HPDE6-E6E7 (cell line): ENCODE results near the gene NKAIN2.
"Not testable (repeated sequence)": the region's sequence is repeated elsewhere in the genome, so short reads cannot be mapped to it uniquely, and the experiment has no call there.

Experiments
- DNase-seq: peaks from one replicate; pipeline ENCODE4 v3.0.0; 2011; ENCODE audit warnings: missing footprints; ENCODE audit errors: extremely low spot score

NKAIN2 gene

DNA sequence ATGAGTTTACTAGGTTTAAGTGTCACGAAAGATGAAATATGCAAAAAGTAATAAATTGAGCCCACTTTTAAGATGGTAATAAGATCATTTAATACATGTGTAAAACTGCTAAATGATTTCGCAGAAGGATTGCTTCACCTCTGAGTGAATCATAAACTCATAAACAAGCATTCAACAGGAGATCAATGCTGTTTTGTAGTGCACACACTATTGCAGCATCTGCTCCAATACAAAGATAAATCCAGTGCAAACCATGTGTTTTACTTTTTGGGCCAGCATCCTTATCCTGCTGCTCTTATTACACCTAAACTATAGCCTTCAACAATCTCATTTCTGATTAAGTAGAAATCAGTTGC is 400.1 kb downstream of the NKAIN2 start:
- DNase-seq = peak; percentile 20

DNA sequence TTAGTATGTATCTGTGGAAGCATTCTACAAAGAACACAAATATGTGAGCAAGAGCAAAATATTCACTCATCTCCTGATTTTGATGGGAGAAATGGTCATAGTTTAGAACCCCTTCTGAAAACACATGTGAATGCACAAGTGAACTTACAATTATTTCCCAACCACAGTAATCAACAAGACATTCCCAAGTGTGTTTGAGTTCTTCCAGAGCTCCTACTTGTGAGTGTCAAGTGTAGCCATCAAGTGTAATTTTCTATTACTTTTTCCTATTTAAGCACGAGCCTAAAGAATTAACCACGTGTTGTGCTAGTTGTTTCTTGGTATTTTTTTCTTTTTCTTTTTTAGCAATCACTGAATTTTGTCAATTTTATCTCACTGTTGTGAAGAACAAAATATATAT is 402.3 kb downstream of the NKAIN2 start:
- no peak for DNase-seq

DNA sequence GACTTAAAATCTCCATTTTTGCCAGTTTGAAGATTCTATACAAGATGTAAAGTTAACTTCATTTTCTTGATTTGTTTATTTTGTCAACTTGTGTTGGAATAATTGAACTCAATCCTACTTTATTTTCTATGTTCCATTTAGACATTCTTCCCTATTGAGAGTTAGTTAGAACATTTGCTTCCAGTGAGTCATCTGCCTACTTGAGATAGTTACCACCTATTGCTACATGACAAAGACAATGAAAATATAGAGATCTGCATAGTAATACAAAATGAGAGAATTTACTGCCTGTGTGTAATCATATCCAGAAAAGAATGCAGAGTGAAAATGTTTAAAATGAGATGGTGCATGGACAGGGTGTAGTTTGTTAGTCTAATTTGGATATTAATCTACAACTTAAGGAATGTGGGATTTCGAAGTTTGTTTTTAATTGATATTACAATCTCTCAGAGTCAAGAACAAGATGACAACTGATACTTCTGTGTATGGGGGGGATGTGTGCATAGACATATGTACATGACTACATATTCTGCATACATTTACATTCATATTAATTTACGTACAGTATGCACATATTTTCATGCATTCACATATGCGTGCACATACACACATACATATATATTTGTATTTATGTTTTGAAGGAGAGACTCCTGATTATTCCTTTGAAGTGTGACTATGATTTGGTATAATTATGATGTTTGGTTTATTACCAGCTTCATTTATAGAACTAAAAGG is 420.1 kb downstream of the NKAIN2 start:
- peak; percentile 13 for DNase-seq

DNA sequence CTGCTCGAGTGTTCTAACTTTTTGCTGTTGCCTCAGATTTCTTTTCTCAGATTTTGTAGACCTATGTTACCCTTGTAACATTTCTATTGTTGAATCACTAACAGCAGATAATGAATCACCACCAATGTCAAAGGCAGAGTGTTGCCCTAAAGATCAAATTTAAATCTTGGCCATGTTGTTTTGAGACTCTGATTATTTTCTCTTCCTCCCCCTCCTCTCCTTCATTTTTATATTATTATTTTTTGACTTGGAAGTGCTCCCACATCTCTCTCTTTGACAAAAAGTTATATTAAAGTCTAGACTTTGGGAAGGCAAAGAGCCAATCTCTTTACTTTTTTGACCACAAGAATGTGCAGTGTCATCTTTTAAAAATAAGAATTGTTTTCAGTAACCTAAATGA is 422.7 kb downstream of the NKAIN2 start:
- peak; percentile 21 for DNase-seq

DNA sequence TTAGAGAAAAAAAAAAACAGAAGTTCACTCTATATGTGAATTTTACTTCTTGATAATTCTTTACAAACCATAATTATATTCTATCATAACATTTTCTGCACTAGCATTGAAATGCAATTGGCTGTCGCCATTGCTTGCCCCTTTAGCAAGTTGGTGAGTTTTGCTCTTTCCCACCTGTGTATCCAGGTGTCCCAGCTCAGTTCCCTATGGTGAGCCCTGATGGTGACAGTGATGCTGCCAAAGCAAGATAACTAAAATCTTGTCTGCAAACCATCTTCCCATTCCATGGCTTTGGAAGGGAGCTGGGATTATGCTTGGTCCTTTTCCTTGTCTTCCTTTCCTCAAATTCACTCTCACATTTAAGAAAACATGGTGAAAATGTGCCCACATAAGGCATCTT is 429.6 kb downstream of the NKAIN2 start:
- no peak for DNase-seq

DNA sequence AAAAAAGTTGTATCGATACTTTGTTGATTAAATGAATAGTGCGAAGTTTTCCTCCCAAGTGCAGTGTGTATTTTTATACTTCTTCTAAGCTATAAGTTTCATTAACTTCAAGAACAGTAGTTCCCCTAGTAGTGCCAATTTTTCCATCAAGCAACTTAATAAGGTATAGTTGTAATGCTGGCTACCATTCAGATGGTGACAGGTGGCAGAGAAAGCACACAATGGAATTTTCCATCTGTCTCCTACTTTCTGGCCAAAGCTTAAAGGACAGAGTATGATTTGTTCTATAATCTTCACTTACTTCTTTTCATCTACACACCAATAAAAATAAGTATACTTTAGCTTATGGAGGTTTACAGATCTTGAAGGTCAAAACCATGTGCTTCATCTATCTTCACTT is 431.1 kb downstream of the NKAIN2 start:
- DNase-seq = no peak

DNA sequence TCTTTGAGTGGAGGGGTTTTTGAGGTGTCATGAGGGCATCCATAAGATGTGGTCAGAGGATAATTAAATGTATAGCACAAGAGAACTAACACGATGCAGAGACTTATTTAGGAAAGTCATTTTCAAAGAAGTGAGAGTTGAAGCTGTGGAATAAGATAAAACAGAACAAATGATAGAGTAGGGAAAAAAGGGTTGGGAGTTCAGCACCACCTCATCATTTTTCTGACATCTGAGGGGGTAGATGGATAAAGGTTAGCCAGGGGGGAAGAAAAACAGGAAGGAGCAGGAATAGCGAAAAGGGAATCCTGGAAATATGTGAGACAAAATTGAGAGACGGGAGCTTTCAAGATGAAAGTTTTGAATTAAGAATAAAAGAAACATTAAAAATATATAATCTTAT is 434.2 kb downstream of the NKAIN2 start:
- no peak for DNase-seq

DNA sequence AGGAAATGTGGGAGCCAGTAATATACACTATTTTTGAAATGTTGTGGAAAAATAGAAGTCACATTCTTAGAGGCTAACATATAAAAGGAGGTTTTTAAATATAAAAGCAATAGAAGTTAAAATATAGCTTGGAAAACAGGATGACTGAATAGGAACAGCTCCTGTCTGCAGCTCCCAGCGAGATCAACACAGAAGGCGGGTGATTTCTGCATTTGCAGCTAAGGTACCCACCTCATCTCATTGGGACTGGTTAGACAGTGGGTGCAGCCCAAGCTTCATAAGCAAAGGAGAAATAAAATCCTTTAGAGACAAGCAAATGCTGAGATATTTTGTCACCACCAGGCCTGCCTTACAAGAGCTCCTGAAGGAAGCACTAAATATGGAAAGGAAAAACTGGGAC is 434.7 kb downstream of the NKAIN2 start:
- not testable (repeated sequence) for DNase-seq

DNA sequence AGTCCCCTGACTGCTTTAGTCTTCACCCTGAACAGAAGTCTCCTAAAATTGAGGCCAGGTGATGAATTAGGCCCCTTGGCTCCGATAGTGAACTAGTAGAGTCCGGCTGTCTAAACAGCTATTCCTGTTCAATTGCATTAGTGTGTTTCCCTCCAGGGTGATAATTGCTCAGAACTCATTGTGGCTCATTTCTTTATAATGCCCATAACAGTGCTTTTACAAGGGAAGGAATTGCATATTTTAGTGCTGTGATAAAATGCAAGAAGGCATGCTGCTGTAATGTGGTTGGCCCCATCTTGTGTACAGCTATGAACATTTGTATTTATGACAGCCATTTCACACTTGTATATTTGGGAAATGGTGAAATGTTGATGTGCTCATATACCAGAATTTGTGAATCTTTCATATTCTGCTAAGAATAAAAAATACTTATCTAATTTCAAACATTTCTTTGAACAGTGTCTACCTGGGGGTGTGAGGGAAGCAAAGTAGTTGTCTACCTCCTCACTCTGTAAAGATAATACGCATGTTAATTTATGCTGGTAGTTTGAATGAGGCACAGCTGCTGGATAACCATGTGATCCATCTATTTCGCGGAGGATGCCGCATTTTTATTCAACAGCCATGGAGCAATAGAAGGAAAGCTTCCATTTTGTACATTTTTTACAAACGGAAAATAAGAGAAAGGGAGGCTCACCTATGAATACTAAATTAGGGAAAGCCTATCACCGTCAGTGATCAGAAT is 451.4 kb downstream of the NKAIN2 start:
- DNase-seq = no peak

DNA sequence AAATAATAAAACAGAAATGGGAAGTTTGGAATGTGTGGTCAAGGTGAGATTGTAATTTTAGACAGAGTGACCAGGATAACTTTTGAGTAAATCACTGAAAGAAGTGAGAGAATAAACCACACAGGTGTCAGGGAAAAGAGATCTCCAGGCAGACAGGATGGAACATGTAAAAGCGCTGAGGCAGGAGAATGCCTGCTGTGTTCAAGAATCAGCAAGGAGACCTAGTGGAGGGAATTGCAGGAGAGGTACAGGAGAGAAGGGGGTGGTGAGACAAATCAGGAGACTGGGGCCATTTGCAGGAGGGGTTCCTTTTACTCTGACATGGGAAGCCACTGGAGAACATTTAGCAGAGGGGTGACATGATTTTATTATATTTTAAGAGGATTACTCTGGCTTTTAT is 456.7 kb downstream of the NKAIN2 start:
- no peak for DNase-seq

DNA sequence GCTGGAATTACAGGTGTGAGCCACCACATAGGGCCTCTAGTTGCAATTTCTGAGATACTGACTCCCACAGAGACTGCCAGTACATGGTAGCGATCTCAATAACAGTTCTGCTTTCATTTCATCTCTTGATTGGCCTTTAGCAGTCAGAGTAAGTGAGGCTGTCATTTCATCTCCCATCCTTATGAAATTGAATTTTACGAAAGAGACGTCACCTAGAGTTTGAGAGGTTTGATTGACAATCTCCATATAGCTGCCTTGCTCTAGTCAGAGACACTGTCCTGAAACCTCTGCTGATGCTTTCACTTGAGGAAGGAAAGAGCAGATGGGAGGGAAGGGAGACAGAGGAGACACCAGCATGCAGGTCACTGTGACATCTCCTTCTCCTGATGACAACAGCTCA is 466.1 kb downstream of the NKAIN2 start:
- no peak for DNase-seq

DNA sequence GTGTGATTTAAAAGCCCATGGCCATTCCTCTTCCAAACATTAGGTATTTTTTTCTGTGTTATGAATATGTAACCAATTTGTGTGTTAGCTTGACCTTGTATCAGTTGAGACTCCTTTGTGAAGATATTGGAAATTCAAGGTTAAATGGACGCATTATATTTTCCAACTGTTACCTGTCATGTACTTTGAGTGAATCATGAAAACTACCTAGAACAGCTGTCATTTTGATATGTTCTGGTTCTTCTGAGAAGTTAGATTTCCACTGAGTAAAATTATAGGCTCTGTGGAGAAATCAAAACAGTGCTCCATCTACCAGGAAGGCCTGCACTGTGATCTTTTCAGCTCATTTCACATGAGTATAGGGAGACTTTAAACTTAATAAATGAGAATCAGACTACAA is 470.0 kb downstream of the NKAIN2 start:
- no peak for DNase-seq

DNA sequence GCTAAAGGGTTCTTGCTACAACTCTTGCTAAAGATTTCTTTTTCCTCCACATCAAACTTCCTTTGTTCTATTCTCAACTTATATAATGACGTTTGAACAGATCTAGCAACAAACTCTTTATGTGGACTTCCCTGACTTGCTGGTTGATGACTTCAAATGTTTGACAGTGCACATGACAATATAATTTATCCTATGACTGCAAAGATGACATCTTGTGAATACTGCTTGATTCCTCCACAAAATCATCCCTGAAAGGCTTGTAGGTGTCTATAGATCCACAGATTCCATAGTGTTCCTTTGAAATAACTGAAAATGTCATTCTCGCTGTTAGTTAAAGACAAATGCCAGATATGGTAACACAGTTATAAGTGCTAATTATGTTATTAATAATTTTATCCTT is 478.9 kb downstream of the NKAIN2 start:
- DNase-seq = no peak

DNA sequence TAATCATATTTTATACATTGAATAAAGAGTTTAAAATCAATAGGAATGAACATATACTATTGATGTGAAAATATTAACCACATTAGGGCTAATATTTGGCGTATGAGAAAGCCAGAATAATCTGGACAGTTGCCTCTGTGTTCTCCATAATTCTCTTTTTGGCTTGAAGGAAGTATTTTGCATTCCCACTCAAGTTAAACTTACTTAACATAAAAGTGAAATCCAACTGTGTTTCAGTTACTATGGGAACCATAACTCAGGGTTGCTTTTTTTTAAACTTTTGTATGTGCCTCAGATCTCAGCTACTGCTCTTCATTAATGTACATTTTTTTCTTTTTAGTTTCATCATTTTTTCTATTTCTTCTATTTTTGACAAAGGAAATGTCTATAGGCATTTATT is 479.8 kb downstream of the NKAIN2 start:
- no peak for DNase-seq

DNA sequence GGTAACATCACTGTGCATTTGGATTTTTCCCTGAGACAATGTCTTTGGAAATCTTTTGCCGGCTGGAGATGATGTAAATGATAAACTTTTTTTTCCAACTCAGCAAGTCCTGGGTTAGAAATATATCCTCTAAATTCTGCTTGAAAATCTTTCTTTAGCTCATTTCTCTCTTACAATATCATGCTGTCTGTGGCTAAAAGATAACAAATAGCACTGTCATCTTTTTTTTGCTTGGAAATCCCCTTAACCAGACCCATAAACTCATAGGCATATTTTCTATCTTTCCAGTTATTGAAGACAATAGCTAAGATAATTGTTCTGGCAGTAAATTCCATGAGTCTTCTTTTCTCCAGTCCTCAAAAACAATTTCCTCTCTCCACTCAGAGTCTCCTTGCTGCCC is 481.5 kb downstream of the NKAIN2 start:
- DNase-seq = no peak

DNA sequence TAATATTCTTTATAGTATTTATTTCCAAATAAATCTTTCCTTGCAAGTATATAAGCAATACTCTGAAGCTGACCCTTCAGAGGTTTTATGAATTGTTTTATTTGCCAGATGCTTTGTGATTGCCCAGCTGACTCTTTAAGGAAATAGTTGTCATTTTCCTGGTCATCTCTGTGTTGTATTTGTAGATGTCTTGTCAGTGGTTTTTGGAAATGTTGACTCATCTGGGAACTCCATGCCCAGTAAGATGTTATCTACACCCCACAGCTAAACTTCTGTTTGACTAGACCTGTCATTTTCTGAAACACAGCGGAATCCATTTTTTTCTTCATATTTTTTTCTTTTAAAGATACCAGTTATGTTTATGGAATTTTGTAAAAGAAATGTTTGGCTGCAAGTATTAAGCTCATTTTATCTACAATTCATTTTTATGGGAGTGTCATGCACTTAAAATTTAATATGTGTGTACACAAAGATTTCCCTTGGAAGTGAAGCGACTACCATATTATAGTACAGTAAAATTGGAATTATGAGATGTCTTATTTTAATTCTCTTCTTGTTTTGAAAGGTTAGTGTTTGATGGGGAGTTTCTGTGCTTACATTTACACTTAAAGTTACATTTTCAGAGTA is 491.0 kb downstream of the NKAIN2 start:
- no peak for DNase-seq

DNA sequence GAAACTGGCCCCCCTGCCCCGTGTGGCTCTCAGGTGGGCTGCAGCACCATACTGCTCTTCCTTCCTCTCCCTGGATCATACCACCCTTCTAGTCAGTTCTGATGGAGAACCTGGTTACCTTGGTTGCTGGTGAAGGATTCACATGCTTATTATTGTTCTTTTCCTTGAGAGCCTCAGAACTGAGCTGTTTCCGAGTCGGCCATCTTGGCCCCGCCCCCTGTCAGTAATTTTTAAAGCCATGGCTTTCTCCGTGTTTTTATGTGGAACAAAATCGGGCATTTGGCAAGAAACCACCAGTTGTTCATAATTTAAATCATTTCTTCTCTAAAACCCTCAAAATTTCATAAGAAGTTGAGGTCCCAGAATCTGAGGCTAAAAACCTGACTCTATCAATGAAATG is 493.8 kb downstream of the NKAIN2 start:
- no peak for DNase-seq

DNA sequence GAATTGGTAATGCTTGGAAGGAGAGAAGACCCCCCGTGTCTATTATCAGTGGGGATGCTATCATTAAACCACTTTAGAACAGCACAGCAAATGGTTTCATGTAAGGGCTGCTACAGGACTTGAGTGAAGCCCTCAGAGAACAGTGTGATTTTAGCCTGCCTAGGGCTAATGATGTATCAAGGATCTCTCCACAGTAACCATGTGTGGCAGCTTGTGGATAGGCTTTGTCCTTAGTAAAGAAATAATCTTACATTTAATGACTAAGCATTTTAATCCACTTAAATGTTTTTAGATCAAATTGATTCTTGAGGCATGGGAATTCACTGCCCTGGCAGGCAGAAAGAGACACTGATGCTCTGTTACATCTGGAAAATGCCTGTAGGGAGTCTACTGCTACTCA is 495.1 kb downstream of the NKAIN2 start:
- no peak for DNase-seq

DNA sequence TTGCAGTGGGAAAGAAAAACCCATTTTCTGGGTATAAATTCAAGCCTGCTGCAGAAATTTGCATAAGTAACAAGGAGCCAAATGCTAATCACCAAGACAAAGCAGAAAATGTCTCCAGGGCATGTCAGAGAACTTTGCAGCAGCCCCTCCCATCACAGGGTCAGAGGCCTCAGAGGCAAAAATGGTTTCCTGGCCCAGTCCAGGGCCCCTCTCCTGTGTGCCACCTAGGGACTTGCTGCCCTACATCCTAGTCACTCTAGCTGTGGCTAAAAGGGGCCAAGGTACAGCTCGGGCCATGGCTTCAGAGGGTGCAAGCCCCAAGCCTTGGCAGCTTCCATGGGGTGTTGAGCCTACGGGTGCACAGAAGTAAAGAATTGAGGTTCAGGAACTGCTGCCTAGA is 497.2 kb downstream of the NKAIN2 start:
- not testable (repeated sequence) for DNase-seq

DNA sequence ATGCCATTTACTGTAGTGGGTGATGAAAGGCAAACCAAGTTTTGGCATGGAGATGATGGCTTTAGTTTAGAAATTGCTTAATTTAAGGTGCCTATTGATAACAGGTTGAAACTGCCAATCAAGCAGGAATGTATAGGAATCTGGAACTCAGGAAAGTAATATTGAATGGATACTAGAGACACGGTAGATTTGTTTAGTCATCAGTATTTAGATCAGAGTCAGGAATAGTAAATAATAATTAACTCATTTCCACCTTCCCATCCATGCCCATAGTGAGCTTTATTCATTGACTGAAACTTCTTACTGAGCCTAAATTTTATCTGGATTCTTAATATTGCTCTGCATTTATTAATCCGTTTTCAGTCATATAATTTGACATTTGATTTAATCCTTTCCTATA is 500.3 kb downstream of the NKAIN2 start:
- no peak for DNase-seq

DNA sequence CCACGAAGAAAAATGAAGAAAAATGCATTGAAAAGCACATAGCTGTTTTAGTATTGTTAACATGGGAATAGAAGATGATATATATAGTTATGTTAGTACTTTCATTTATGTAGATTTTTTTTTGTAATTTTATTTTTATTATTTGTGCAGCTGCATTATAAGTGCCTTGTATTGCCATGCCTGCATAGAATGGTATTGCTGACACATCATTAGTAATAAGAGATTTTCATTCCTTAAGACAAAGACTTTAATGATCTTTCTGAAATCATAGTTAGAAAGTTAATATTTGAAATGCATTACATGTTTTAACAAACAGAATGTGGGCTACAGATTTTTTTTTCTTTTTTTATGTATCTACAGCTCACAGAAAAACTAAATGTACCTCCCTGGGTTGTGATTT is 506.5 kb downstream of the NKAIN2 start:
- no peak for DNase-seq

DNA sequence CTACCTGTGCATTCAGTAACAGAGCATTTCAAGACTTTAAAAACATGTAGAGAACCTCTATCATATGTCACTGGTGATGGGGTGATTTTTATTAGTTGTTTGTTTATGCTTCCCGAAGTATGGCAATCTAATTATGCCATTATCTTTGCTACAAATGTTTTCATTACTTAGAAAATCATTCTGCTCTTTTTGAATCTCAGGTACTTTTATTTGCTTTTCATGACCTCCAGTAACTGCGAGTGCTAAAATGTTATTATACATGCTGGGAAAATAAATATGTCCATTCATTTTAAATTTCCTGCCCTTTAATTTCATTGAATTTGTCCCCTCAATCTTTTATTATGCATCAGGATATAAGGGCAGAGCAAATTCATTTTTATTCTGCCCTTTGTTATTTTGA is 515.7 kb downstream of the NKAIN2 start:
- no peak for DNase-seq

DNA sequence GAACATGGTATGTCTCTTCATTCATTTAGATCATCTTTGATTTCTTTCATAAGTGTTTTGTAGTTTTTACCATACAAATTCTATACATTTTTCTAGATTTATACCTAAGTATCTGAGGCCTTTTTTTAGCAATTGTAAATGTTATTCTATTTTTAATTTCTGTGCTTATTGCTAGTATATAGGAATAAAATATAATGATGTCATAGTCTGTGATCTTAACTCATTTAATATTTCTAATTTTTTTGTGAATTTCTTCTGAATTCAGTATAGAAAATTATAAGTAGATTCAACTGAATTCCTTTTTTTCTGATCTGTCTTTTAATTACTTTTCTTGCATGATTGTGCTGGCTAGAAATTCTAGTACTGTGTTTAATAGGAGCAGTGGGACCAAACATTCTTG is 520.6 kb downstream of the NKAIN2 start:
- DNase-seq = no peak
